ENCODE data around the gene CDH24. TPM values are rescaled to one million over a fixed set of nuclear protein-coding genes. Genes with fewer than 3 reads are reported as not detected.

CDH24 gene
- total and polyA plus RNA-seq, 2 of the 13 experiments (the other 11 are each of a cell fraction or from before 2014, with no cell fraction given), result 0.69 to 0.99 TPM

DNA sequence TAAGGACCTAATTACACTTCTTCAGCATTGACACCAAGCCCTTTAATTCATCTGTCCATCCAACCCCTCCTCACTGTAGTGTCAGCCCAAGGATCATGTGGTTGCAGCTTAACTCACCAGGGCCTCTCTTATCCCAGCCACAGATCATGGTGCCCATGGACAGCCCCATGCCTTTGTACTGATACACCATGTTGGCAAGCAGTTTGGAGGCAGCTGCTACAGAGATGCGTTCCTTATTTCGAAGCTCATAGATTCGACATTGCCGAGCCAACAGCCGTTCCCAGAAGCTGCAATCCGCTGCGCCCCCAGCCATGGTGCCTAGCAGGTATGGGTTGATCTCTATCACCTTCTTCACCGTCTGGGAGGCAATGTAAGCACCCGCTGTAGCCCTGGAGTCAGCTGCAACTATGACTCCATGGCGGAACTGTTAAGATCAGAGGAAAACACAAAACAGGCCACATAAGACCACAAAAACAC lies 24.0 kb downstream of the CDH24 start (continued):
- TF ChIP-seq, protein P1, sequence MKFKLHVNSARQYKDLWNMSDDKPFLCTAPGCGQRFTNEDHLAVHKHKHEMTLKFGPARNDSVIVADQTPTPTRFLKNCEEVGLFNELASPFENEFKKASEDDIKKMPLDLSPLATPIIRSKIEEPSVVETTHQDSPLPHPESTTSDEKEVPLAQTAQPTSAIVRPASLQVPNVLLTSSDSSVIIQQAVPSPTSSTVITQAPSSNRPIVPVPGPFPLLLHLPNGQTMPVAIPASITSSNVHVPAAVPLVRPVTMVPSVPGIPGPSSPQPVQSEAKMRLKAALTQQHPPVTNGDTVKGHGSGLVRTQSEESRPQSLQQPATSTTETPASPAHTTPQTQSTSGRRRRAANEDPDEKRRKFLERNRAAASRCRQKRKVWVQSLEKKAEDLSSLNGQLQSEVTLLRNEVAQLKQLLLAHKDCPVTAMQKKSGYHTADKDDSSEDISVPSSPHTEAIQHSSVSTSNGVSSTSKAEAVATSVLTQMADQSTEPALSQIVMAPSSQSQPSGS (CRISPR knock-in tag; IDR thresholded peaks at IDR 0.05), result no peak; the same call in 1 of the 2 replicates
- TF ChIP-seq PITX1 (CRISPR knock-in tag; IDR thresholded peaks at IDR 0.05) (no peak; the same call in 1 of the 2 replicates), ZNF530 (CRISPR knock-in tag; IDR thresholded peaks at IDR 0.05; ENCODE audit: low read depth) (no peak), CCAR2 (optimal IDR thresholded peaks at IDR 0.05; ENCODE audit: low read depth, low read length) (no peak), MXI1 (IDR thresholded peaks at IDR 0.05; ENCODE audit: borderline replicate concordance, low read depth, low read length) (no peak), SP4 (CRISPR knock-in tag; IDR thresholded peaks at IDR 0.05) (no peak), RBFOX2 (IDR thresholded peaks at IDR 0.05; ENCODE audit: low read depth, low read length) (0 out of 2 replicates have a peak, but pooled peaks have one; percentile 6), SSRP1 (CRISPR knock-in tag; IDR thresholded peaks at IDR 0.05) (no peak), SRSF9 (IDR thresholded peaks at IDR 0.05; ENCODE audit: borderline replicate concordance, insufficient read depth, low read depth, low read length, poor library complexity, severe bottlenecking) (no peak), STAT5B (CRISPR knock-in tag; IDR thresholded peaks at IDR 0.05) (no peak), ZNF546 (CRISPR knock-in tag; conservative IDR thresholded peaks at IDR 0.05) (0 out of 2 replicates have a peak, but pooled peaks have one; percentile 36), SCMH1 (CRISPR knock-in tag; IDR thresholded peaks at IDR 0.05; ENCODE audit: borderline replicate concordance) (no peak), NFKBIZ (CRISPR knock-in tag; IDR thresholded peaks at IDR 0.05) (no peak), ZSCAN20 (CRISPR knock-in tag; IDR thresholded peaks at IDR 0.05; ENCODE audit: borderline replicate concordance) (no peak)
- TF ChIP-seq, protein P2, sequence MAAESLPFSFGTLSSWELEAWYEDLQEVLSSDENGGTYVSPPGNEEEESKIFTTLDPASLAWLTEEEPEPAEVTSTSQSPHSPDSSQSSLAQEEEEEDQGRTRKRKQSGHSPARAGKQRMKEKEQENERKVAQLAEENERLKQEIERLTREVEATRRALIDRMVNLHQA (CRISPR knock-in tag; IDR thresholded peaks at IDR 0.05), result no peak
- TF ChIP-seq, protein P3, sequence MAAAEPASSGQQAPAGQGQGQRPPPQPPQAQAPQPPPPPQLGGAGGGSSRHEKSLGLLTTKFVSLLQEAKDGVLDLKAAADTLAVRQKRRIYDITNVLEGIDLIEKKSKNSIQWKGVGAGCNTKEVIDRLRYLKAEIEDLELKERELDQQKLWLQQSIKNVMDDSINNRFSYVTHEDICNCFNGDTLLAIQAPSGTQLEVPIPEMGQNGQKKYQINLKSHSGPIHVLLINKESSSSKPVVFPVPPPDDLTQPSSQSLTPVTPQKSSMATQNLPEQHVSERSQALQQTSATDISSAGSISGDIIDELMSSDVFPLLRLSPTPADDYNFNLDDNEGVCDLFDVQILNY (CRISPR knock-in tag; conservative IDR thresholded peaks at IDR 0.05), result no peak
- TF ChIP-seq, protein P4, sequence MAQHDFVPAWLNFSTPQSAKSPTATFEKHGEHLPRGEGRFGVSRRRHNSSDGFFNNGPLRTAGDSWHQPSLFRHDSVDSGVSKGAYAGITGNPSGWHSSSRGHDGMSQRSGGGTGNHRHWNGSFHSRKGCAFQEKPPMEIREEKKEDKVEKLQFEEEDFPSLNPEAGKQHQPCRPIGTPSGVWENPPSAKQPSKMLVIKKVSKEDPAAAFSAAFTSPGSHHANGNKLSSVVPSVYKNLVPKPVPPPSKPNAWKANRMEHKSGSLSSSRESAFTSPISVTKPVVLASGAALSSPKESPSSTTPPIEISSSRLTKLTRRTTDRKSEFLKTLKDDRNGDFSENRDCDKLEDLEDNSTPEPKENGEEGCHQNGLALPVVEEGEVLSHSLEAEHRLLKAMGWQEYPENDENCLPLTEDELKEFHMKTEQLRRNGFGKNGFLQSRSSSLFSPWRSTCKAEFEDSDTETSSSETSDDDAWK (CRISPR knock-in tag; IDR thresholded peaks at IDR 0.05), result no peak
- TF ChIP-seq, protein P5, sequence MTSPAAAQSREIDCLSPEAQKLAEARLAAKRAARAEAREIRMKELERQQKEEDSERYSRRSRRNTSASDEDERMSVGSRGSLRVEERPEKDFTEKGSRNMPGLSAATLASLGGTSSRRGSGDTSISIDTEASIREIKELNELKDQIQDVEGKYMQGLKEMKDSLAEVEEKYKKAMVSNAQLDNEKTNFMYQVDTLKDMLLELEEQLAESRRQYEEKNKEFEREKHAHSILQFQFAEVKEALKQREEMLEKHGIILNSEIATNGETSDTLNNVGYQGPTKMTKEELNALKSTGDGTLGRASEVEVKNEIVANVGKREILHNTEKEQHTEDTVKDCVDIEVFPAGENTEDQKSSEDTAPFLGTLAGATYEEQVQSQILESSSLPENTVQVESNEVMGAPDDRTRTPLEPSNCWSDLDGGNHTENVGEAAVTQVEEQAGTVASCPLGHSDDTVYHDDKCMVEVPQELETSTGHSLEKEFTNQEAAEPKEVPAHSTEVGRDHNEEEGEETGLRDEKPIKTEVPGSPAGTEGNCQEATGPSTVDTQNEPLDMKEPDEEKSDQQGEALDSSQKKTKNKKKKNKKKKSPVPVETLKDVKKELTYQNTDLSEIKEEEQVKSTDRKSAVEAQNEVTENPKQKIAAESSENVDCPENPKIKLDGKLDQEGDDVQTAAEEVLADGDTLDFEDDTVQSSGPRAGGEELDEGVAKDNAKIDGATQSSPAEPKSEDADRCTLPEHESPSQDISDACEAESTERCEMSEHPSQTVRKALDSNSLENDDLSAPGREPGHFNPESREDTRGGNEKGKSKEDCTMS (CRISPR knock-in tag; conservative IDR thresholded peaks at IDR 0.05), result no peak
- TF ChIP-seq, protein P6, sequence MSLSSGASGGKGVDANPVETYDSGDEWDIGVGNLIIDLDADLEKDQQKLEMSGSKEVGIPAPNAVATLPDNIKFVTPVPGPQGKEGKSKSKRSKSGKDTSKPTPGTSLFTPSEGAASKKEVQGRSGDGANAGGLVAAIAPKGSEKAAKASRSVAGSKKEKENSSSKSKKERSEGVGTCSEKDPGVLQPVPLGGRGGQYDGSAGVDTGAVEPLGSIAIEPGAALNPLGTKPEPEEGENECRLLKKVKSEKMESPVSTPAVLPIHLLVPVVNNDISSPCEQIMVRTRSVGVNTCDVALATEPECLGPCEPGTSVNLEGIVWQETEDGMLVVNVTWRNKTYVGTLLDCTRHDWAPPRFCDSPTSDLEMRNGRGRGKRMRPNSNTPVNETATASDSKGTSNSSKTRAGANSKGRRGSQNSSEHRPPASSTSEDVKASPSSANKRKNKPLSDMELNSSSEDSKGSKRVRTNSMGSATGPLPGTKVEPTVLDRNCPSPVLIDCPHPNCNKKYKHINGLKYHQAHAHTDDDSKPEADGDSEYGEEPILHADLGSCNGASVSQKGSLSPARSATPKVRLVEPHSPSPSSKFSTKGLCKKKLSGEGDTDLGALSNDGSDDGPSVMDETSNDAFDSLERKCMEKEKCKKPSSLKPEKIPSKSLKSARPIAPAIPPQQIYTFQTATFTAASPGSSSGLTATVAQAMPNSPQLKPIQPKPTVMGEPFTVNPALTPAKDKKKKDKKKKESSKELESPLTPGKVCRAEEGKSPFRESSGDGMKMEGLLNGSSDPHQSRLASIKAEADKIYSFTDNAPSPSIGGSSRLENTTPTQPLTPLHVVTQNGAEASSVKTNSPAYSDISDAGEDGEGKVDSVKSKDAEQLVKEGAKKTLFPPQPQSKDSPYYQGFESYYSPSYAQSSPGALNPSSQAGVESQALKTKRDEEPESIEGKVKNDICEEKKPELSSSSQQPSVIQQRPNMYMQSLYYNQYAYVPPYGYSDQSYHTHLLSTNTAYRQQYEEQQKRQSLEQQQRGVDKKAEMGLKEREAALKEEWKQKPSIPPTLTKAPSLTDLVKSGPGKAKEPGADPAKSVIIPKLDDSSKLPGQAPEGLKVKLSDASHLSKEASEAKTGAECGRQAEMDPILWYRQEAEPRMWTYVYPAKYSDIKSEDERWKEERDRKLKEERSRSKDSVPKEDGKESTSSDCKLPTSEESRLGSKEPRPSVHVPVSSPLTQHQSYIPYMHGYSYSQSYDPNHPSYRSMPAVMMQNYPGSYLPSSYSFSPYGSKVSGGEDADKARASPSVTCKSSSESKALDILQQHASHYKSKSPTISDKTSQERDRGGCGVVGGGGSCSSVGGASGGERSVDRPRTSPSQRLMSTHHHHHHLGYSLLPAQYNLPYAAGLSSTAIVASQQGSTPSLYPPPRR (CRISPR knock-in tag; IDR thresholded peaks at IDR 0.05; ENCODE audit: borderline replicate concordance), result no peak; the same call in 1 of the 2 replicates
